Measurements from ENCODE around the gene TENM4.

TENM4 gene

DNA sequence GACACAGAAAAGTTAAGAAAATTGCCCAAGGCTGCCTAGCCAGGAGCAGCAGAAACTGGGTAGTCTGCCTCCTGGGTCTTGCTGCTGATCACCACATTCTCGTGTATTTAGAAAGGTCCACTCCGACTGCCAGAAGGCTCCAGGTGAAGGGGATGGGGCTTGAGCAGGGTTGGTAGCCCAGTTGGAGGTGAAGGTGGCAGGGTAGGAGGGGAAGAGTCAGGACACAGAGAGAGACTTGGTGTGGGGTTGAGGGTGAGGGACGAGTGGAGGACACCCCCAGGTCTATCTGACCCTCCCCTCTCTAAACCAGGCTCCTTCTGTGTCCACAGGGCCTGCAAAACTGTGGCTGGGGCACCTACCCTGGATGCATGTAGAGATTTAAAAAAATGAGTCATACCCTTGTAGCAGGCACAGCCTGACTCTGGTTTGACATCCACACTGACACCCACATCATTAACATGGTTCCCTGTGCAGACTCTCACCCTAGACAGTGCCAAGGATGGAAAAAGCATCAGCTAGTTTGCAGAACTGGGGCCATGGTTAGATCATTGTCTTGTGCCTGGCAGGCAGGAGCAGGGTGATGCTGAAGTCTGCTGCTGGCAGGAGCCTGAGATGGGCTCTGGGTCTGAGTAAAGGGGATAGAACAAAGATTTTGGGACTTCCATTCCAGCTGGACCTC lies 273.2 kb downstream of the TENM4 start:
- no peak overlapping the region for H3K4me3 ChIP-seq
- no peak overlapping the region for H3K27ac ChIP-seq

- peak overlapping the region in 1 of 21 experiments; percentile 15 for H3K27ac ChIP-seq
- H3K4me3 ChIP-seq: no peak overlapping the region
Observed at GRCh38 chr11:79165908-79166307, 274.9 kb downstream of the TENM4 start.

DNA sequence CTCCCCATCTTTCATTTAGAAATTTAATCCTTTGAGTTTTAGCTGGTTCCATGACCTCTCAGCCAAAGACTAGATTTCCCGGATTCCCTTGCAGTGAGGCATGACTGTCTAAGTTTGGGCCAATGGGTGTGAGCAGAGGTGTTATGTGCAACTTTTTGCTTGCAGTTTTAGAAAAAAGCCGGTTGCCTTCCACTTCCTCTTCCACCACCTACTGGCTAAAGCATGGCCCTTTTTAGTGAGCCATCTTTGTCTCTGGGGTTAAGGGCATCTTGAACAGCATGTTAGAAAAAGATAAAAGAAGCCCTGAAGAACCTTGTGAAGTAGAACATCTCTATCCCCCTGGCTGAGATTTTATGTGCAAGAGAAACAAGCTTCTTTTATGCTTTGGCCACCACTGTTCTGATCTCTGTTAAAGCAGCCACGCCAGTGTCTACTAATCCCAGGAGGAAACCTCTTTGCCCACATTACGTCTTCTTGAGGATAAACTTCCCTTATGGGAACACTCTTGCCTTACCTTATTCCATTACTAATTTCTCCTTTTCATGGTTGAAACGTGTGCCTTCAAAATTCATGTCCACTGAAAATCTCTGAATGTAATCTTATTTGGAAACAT lies 279.9 kb downstream of the TENM4 start:
- Histone ChIP-seq H3K4me3 (no peak overlapping the region), H3K27ac (no peak overlapping the region)

- Histone ChIP-seq H3K4me3 (no peak overlapping the region), H3K27ac (no peak overlapping the region)
Observed at GRCh38 chr11:79159657-79160450, 281.0 kb downstream of the TENM4 start.

DNA sequence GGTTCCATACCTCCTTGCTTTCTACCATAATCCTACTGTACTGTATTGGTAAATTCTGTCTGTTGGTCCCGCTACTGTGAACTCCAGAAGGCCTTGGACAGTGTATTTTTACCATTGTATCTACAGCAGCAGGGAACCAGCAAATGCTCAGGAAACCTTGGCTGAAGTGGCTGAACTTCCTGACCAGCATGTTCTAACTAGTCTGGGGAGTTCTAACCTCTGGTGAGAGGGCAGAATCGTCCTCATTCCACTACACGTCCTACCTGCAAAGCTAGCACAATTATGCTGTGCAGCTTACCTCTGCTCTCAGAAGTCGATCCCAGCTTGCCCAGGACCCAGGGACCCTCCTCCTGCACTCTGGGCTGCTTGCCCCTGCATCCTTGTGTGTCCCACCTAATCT lies 283.1 kb downstream of the TENM4 start:
- H3K4me3 ChIP-seq: no peak overlapping the region
- H3K27ac ChIP-seq: no peak overlapping the region

DNA sequence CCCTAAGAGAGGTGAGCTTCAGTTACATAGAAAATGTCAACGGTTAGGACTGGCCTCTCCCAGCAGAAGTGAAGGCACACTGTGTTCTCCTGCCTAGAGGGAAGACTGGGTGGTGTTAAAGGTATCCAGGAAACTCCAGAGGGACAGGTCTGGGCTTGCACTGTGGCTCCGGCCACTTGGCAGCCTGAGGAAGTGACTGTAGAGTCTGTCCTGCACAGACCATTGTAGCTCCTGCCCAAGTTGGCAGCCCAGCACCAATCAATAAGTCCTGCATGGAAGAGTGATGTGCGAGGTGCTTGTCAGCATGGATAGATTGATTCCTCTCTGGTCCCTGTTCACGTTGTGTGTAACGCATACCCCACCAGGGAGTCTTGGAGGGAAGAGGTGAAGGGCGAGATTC lies 284.8 kb downstream of the TENM4 start:
- Histone ChIP-seq H3K4me3 (no peak overlapping the region), H3K27ac (no peak overlapping the region)

DNA sequence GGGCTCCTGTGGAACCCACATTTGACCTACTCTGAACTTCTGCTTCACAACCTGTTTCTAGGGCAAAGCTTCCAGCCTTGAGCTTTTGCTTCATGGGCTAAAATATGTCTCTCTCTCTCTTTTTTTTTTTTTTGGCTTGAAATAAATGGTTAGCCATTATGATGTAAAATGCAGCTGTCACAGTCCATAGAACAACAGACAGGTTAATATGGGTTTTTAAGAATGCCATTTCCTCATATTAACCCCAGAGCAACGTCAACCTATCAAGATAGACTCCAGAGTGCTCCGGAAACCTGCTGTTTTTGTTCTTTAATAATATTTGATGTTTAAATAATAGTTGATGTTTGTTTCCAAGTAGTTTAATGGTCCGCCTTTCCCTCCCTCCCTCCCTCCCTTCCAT lies 285.6 kb downstream of the TENM4 start:
- Histone ChIP-seq H3K4me3 (no peak overlapping the region), H3K27ac (no peak overlapping the region)

DNA sequence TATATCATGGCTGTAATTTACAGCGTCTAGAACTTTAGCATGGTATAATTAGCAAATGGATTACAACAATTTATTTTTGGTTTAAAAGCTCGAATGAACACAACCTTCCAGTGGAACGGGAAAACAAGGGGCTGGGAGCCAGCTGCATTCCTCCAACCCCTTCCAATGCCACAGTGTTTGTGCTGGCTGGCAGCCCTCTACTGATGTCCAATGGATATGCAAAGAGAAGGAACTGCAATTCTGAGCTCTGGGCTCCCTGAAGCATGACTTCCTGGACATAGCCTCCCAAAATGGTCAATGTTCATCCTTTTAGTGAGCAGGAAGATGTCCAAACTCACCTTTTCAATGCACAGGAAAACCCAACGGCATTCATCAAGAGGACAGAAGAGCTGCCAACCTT lies 288.3 kb downstream of the TENM4 start:
- no peak overlapping the region for H3K4me3 ChIP-seq
- no peak overlapping the region for H3K27ac ChIP-seq

GRCh38 chr11:79151396-79151795 lies 289.4 kb downstream of the TENM4 start:
- H3K27ac ChIP-seq: peak overlapping the region in 1 of 21 experiments; percentile 24
- H3K4me3 ChIP-seq: no peak overlapping the region

DNA sequence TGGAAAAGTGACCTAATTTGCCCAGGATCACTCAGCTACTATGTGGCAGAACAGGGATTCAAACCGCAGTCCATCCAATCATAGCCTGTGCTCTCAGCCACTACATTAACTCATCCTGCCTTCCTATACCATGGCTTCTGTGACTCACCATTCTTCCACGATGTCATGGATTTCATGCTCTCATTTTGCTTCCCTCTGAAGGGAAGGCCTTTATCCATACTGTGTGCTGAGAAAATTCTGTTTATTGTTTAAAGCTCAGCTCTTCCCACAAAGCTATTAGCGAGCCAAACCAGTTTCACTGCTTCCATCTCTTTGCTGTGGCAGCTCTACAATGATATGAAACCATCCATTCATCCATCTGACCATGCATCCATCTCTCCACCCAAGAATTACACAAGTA lies 289.9 kb downstream of the TENM4 start:
- Histone ChIP-seq H3K4me3 (no peak overlapping the region), H3K27ac (peak overlapping the region in 1 of 21 experiments; percentile 57)

- no peak overlapping the region for H3K4me3 ChIP-seq
Observed at GRCh38 chr11:79150320-79150719, 290.5 kb downstream of the TENM4 start.

GRCh38 chr11:79147731-79148130 lies 293.1 kb downstream of the TENM4 start:
- Histone ChIP-seq H3K27ac (no peak overlapping the region), H3K4me3 (no peak overlapping the region)

More at GRCh38 chr11:79150320-79150719, 290.5 kb downstream of the TENM4 start:
- peak overlapping the region in 1 of 21 experiments; percentile 57 for H3K27ac ChIP-seq

DNA sequence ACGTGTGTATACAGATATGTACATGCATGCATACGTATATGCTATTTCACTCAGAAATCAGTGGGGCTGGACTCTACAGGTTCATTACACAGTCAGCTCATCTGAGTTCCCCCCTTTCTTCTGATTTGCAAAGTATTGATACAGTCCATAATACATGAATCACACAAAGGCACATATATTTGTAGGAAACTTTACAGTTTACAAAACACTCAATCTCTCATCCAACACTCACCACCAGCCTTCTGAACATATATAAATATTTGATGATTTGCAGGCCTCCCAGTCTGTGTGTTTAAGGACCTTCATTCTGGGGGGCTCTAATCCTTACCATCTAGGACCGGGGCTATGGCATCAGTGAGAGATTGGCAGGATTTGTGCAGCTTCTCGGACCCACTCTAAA lies 293.8 kb downstream of the TENM4 start:
- no peak overlapping the region for H3K27ac ChIP-seq

DNA sequence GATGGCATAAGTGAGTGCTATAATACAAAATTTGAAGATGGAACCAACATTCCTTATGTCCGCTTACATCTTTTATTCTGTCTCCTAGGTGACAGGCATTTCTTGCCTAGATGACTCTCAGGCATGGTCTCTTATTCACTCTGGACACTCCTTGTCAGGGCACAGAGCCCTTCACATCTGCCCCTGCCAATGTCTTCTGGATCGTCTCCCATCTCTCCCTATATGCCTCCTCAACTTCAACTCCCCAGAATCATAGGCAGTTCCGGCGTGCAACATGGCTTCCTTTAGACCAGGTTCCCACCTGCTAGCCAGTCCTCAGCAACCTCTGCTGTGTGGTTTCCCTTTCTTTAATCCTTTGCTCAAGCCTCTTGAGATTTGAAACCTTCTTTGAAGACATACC lies 300.9 kb downstream of the TENM4 start:
- Histone ChIP-seq H3K4me3 (no peak overlapping the region), H3K27ac (no peak overlapping the region)

More for the DNA sequence above, 293.8 kb downstream of the TENM4 start:
- H3K4me3 ChIP-seq: no peak overlapping the region

DNA sequence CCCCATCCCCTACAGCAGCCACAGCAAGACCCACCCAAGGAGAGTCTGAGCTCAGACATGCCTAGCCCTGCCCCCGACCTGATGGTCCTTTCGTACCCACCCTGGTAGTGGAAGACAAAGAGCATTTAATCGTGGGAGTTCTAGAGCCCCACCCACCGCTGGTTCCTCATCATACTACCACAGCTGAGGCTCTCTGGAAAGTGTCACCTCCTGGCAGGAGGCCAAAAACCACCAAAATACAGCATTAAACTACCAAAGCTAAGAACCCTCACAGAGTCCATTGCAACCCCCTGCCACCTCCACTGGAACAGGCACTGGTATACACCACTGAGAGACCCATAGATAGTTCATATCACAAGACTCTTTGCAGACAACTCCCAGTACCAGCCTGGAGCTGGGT lies 311.1 kb downstream of the TENM4 start:
- H3K4me3 ChIP-seq: no peak overlapping the region
- no peak overlapping the region for H3K27ac ChIP-seq

- Histone ChIP-seq H3K4me3 (no peak overlapping the region), H3K27ac (no peak overlapping the region)
Observed at GRCh38 chr11:79128291-79128690, 312.5 kb downstream of the TENM4 start.

GRCh38 chr11:79122759-79123158 lies 318.1 kb downstream of the TENM4 start:
- H3K4me3 ChIP-seq: no peak overlapping the region
- no peak overlapping the region for H3K27ac ChIP-seq

DNA sequence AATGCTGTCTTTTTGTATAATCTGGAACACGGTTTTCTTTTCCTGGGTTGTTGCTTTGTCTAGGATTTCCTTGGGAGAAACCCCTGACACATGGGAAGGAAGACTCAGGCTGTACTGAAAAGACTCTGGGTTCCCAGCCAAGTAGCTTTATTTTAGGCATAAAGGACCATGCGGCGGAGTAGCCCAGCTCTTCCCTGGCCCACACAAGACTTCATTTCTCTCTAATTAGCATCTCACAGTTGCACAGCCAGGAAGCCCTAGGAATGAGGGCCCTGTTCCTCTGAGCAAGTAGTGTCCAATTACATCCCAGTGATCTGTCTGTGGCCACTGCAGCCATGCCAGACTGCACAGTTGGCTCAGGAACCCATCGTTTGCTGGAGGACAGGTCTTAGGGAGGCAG lies 319.5 kb downstream of the TENM4 start:
- H3K27ac ChIP-seq: no peak overlapping the region
- H3K4me3 ChIP-seq: no peak overlapping the region

- H3K27ac ChIP-seq: no peak overlapping the region
- H3K4me3 ChIP-seq: no peak overlapping the region
Observed at GRCh38 chr11:79119491-79120284, 321.1 kb downstream of the TENM4 start.

DNA sequence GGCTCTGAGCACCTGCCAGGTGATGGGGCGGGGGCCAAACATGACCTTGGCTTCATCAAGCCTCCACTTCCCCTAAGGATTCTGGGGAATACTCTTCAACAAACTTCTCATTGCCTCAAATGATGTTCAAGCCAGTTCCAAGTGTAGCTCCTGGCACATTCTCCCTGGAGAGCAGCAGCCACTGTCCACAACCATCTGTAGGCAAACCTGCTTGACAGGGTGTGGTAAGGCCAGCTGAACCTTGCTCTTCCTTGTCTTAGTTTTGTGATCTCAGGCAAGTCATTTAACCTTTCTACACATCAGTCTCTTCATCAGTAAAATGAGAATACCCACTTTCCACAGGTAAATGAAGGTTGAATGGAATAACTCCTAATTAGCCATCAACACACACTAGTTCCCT lies 323.3 kb downstream of the TENM4 start:
- no peak overlapping the region for H3K4me3 ChIP-seq
- H3K27ac ChIP-seq: no peak overlapping the region

All from skin epidermis (tissue), 12 donors.